IMR-90 (cell line): ENCODE measurements around the gene MYOF. TPM values are rescaled to one million over a fixed set of nuclear protein-coding genes. Genes with fewer than 3 reads are reported as not detected.

Source experiments
- ATAC-seq: fragments of 200-7000 bp; cut with Tn5 transposase; 2 replicates; pipeline ENCODE4 v1.9.1; 2020; ENCODE audit warnings: low read depth, mild to moderate bottlenecking, moderate library complexity
- BruUV-seq: library from RNA; stranded (reverse); fragments of 400-500 nt; replicated peaks from 2 replicates; lab custom pipeline; 2021; lab: Mats Ljungman, UMichigan
- CTCF ChIA-PET: fragments of 300-600 bp; formaldehyde crosslinking; extraction: SDS; loops from one replicate; lab custom pipeline; 2021; ENCODE audit warnings: antibody characterized with exemption; lab: Yijun Ruan, JAX
- POLR2A ChIA-PET: fragments of 300-600 bp; sonication (Branson Sonifier 250); formaldehyde crosslinking; loops from one replicate; lab custom pipeline; 2022; ENCODE audit warnings: antibody characterized with exemption; ENCODE audit not compliant: unreplicated experiment; lab: Charles Lee
- DNase-seq: peaks from one replicate; pipeline ENCODE4 v3.0.0; 2013
- H2AFZ ChIP-seq: replicated peaks from 2 replicates; pipeline ENCODE3; 2013; ENCODE audit warnings: low read length, mild to moderate bottlenecking; ENCODE audit not compliant: poor library complexity
- H2AK5ac ChIP-seq: 2 replicates; pipeline ENCODE4 v1.6.1; 2013; ENCODE audit warnings: low read depth, low read length, inconsistent platforms
- H2AK9ac ChIP-seq: replicated peaks from 2 replicates; pipeline ENCODE3; 2013; ENCODE audit warnings: mild to moderate bottlenecking, low read depth, low read length, moderate library complexity; ENCODE audit not compliant: poor library complexity
- H2BK120ac ChIP-seq: 2 replicates; pipeline ENCODE4 v1.6.1; 2013; ENCODE audit warnings: low read depth, low read length, inconsistent platforms
- H2BK15ac ChIP-seq: 3 replicates; pipeline ENCODE4 v1.6.1; 2013; ENCODE audit warnings: low read depth, low read length, inconsistent platforms
- H2BK20ac ChIP-seq: 2 replicates; pipeline ENCODE4 v1.6.1; 2013; ENCODE audit warnings: low read depth, mild to moderate bottlenecking, inconsistent platforms, low read length, moderate library complexity
- H2BK5ac ChIP-seq: 2 replicates; pipeline ENCODE4 v1.6.1; 2013; ENCODE audit warnings: mild to moderate bottlenecking, low read depth, low read length, inconsistent platforms; ENCODE audit not compliant: poor library complexity, severe bottlenecking
- H3K14ac ChIP-seq: replicated peaks from 2 replicates; pipeline ENCODE4 v1.6.1; 2013; ENCODE audit warnings: low read depth, low read length, inconsistent platforms
- H3K18ac ChIP-seq: 2 replicates; pipeline ENCODE4 v1.6.1; 2013; ENCODE audit warnings: low read depth, low read length, control low read depth
- H3K23ac ChIP-seq: 2 replicates; pipeline ENCODE4 v1.6.1; 2013; ENCODE audit warnings: low read depth, low read length, inconsistent platforms
- H3K27ac ChIP-seq: 2 replicates; pipeline ENCODE4 v1.5.1; 2013; ENCODE audit warnings: mild to moderate bottlenecking, control low read depth, low read length; ENCODE audit not compliant: insufficient read depth
- H3K27me3 ChIP-seq: 2 replicates; pipeline ENCODE4 v1.6.1; 2013; ENCODE audit warnings: low read length; ENCODE audit not compliant: control insufficient read depth, insufficient read depth
- H3K36me3 ChIP-seq: 2 replicates; pipeline ENCODE4 v1.6.1; 2013; ENCODE audit warnings: low read length, mixed read lengths; ENCODE audit not compliant: control insufficient read depth, insufficient read depth
- H3K4ac ChIP-seq: 2 replicates; pipeline ENCODE4 v1.6.1; 2013; ENCODE audit warnings: low read depth, low read length, inconsistent platforms
- H3K4me1 ChIP-seq: 2 replicates; pipeline ENCODE4 v1.6.1; 2013; ENCODE audit warnings: low read length, mixed read lengths; ENCODE audit not compliant: control insufficient read depth, insufficient read depth
- H3K4me2 ChIP-seq: 2 replicates; pipeline ENCODE4 v1.6.1; 2013; ENCODE audit warnings: low read depth, mild to moderate bottlenecking, control low read depth, low read length, moderate library complexity
- H3K4me3 ChIP-seq: 2 replicates; pipeline ENCODE4 v1.5.1; 2013; ENCODE audit warnings: low read depth, mild to moderate bottlenecking, control low read depth, low read length, moderate library complexity; ENCODE audit not compliant: insufficient read depth
- H3K56ac ChIP-seq: 2 replicates; pipeline ENCODE4 v1.6.1; 2013; ENCODE audit warnings: low read length, inconsistent platforms; ENCODE audit not compliant: insufficient read depth; ENCODE audit errors: extremely low read depth
- H3K79me1 ChIP-seq, 2 experiments: 2 replicates each; pipeline ENCODE4 v1.6.1; 2013; ENCODE audit warnings: low read length in 2 of 2, inconsistent platforms in 1 of 2, low read depth in 1 of 2
- H3K9ac ChIP-seq: 2 replicates; pipeline ENCODE4 v1.6.1; 2013; ENCODE audit warnings: low read depth, low read length, control low read depth
- H3K9me1 ChIP-seq: 2 replicates; pipeline ENCODE4 v1.6.1; 2013; ENCODE audit warnings: low read length, inconsistent platforms; ENCODE audit not compliant: insufficient read depth
- H3K9me3 ChIP-seq: 2 replicates; pipeline ENCODE4 v1.6.1; 2013; ENCODE audit warnings: low read length; ENCODE audit not compliant: control insufficient read depth, insufficient read depth
- H4K20me1 ChIP-seq: 2 replicates; pipeline ENCODE4 v1.6.1; 2013; ENCODE audit warnings: low read length, inconsistent platforms; ENCODE audit not compliant: insufficient read depth
- H4K5ac ChIP-seq: 2 replicates; pipeline ENCODE4 v1.6.1; 2013; ENCODE audit warnings: mild to moderate bottlenecking, low read depth, low read length, control low read depth
- H4K8ac ChIP-seq, 2 experiments: 2 replicates each; pipeline ENCODE4 v1.6.1; 2013; ENCODE audit warnings: low read depth in 2 of 2, low read length in 2 of 2, control low read depth in 1 of 2, inconsistent platforms in 1 of 2
- H4K91ac ChIP-seq: 2 replicates; pipeline ENCODE4 v1.6.1; 2013; ENCODE audit warnings: low read depth, low read length, inconsistent platforms; ENCODE audit not compliant: insufficient read depth
- CEBPB ChIP-seq: IDR thresholded peaks from 2 replicates; pipeline ENCODE4 v1.6.1; 2012; ENCODE audit warnings: low read depth, low read length, improper control_type of control experiment
- CTCF ChIP-seq: conservative IDR thresholded peaks from 2 replicates; pipeline ENCODE4 v1.5.1; 2012; ENCODE audit warnings: mild to moderate bottlenecking, low read depth, low read length, improper control_type of control experiment
- ELK1 ChIP-seq: fragments of 150-350 bp; IDR thresholded peaks from 2 replicates; pipeline ENCODE4 v1.6.1; 2016; ENCODE audit warnings: low read depth, mild to moderate bottlenecking, low read length, moderate library complexity, borderline replicate concordance
- MAZ ChIP-seq: IDR thresholded peaks from 2 replicates; pipeline ENCODE4 v1.6.1; 2012; ENCODE audit warnings: low read depth, mild to moderate bottlenecking, low read length, improper control_type of control experiment, moderate library complexity, borderline replicate concordance
- MXI1 ChIP-seq: IDR thresholded peaks from 2 replicates; pipeline ENCODE4 v1.6.1; 2012; ENCODE audit warnings: low read depth, mild to moderate bottlenecking, low read length, moderate library complexity, borderline replicate concordance
- NFE2L2 ChIP-seq: fragments of 150-350 bp; IDR thresholded peaks from 2 replicates; pipeline ENCODE4 v1.6.1; 2016; ENCODE audit warnings: low read depth, mild to moderate bottlenecking, low read length
- RAD21 ChIP-seq: IDR thresholded peaks from 2 replicates; pipeline ENCODE4 v1.6.1; 2012; ENCODE audit warnings: low read length, improper control_type of control experiment
- RFX5 ChIP-seq: IDR thresholded peaks from 2 replicates; pipeline ENCODE4 v1.8.0; 2012; ENCODE audit warnings: low read depth, mild to moderate bottlenecking, low read length, moderate library complexity
- SMC3 ChIP-seq: fragments of 150-350 bp; IDR thresholded peaks from 2 replicates; pipeline ENCODE4 v1.6.1; 2016; ENCODE audit warnings: low read depth, mild to moderate bottlenecking, antibody characterized with exemption, low read length, moderate library complexity
- WGBS, 2 experiments: methylation state at CpG; one replicate each; pipeline versions ENCODE4 v1.1.5 to v1.1.7; 2013; ENCODE audit warnings: missing lambda C conversion rate in 2 of 2; ENCODE audit not compliant: insufficient read length in 1 of 2; ENCODE audit errors: extremely low coverage in 2 of 2; 5-methylcytosine and 5-hydroxymethylcytosine counted together
- dilution Hi-C: fragments of 300-500 bp; cut with HindIII; formaldehyde crosslinking; loops from one replicate; pipeline ENCODE4 v1.14.3; 2018; ENCODE audit warnings: low sequenced_read_pairs; ENCODE audit not compliant: unreplicated experiment
- in situ Hi-C: fragments of 300-500 bp; cut with MboI; formaldehyde crosslinking; loops from 3 replicates; pipeline ENCODE4 v1.14.3; 2019; ENCODE audit warnings: low sequenced_read_pairs, inconsistent platforms, mixed read lengths
- intact Hi-C: fragments of 100-400 bp; cut with micrococcal nuclease; formaldehyde crosslinking; loops from 2 replicates; pipeline ENCODE4 v1.10.0; 2022
- polyA plus RNA-seq, 3 experiments: library from polyadenylated mRNA; depleted of rRNA; stranded (reverse); fragments of >200 nt; gene quantifications; 2 replicates each; pipeline ENCODE4 v1.2.3, GENCODE V29; 2012; ENCODE audit warnings: low replicate concordance in 1 of 3
- total RNA-seq: library from RNA; depleted of rRNA; stranded (reverse); fragments of >200 nt; gene quantifications from 2 replicates; pipeline ENCODE4 v1.2.3, GENCODE V29; 2012

MYOF gene
- total and polyA plus RNA-seq, 2 of the 4 experiments (the other 2 are of a cell fraction) = 221 to 281 TPM

- no peaks in the 10 kb centered on the region for H3K9me1 ChIP-seq
- no peak overlapping the region for H2AK9ac ChIP-seq
- H3K4me1 ChIP-seq = no peaks in the 10 kb centered on the region
- H3K9me3 ChIP-seq = no peaks in the 10 kb centered on the region
- dilution Hi-C loops (loop anchor here (25.0 kb wide), 1 partner anchor 165 kb away; no protein-coding TSS in a partner anchor), in situ Hi-C loops (no loop called here), intact Hi-C loops (no loop called here)
- CTCF ChIA-PET = no interaction called here
- no peak overlapping the region for H3K56ac ChIP-seq
- no peak overlapping the region for H4K5ac ChIP-seq
- POLR2A ChIA-PET = no interaction called here
- no peak overlapping the region for H3K14ac ChIP-seq
- no peaks in the 10 kb centered on the region for H4K20me1 ChIP-seq
- no peak overlapping the region for H3K9ac ChIP-seq
- H2BK15ac ChIP-seq = no peak overlapping the region
- peak overlapping the region; percentile 32 for H2AFZ ChIP-seq
- H2BK120ac ChIP-seq = no peak overlapping the region
- H3K18ac ChIP-seq = no peak overlapping the region
- no peak for TF ChIP-seq CEBPB
- TF ChIP-seq RFX5 = no peak
- no peak for TF ChIP-seq RAD21
- TF ChIP-seq MXI1 = no peak
- TF ChIP-seq MAZ = no peak
- TF ChIP-seq CTCF = no peak
- TF ChIP-seq SMC3 = no peak
- TF ChIP-seq ELK1 = no peak
- TF ChIP-seq NFE2L2 = no peak
- H2AK5ac ChIP-seq = no peak overlapping the region
- H3K4ac ChIP-seq = no peak overlapping the region
- no peak for DNase-seq
- H3K4me3 ChIP-seq = no peak overlapping the region
- no peaks in the 10 kb centered on the region for H3K36me3 ChIP-seq
- H2BK5ac ChIP-seq = no peak overlapping the region
- no peak for ATAC-seq
- H4K8ac ChIP-seq = no peak overlapping the region
- no peak overlapping the region for H2BK20ac ChIP-seq
- H3K27ac ChIP-seq = no peak overlapping the region
- no peak overlapping the region for H3K4me2 ChIP-seq
- no TSS peak for BruUV-seq
- no CpG with 5 or more reads among the region's 4 CpGs for WGBS, 2 experiments
- peaks cover 10% of the 10 kb centered on the region for H3K27me3 ChIP-seq
- no peak overlapping the region for H4K91ac ChIP-seq
- H3K23ac ChIP-seq = no peak overlapping the region
- H3K79me1 ChIP-seq = no peaks in the 10 kb centered on the region
Observed at GRCh38 chr10:93277360-93277759, 204.8 kb downstream of the MYOF start.
